T-cell (primary cell): ENCODE measurements around the gene NCOA7. TPM values are rescaled to one million over a fixed set of nuclear protein-coding genes. Genes with fewer than 3 reads are reported as not detected.
"Not testable (repeated sequence)": the region's sequence is repeated elsewhere in the genome, so short reads cannot be mapped to it uniquely, and the experiment has no call there.

Experiments used
- ATAC-seq, 4 experiments: fragments of 200-7000 bp in 3 of 4; fragments of 150-1000 bp in 1 of 4; cut with Tn5 transposase; replicated peaks in 1 of 4; 1 replicate in 3 of 4; 2 replicates in 1 of 4; pipeline ENCODE4 v1.10.0; 2021; ENCODE audit warnings: moderate library complexity in 3 of 4, mild to moderate bottlenecking in 2 of 4, moderate number of reproducible peaks in 1 of 4
- CTCF ChIA-PET, 2 donors: fragments of 300-600 bp; sonication (Branson Sonifier 250); formaldehyde crosslinking; loops; one replicate each; lab custom pipeline; 2022; ENCODE audit warnings: antibody characterized with exemption in 2 of 2; lab: Charles Lee
- POLR2A ChIA-PET, 2 donors: fragments of 300-600 bp; sonication (Branson Sonifier 250); formaldehyde crosslinking; loops; one replicate each; lab custom pipeline; 2022; ENCODE audit warnings: antibody characterized with exemption in 2 of 2; lab: Charles Lee
- DNase-seq, 35 experiments: peaks; one replicate each; pipeline versions ENCODE4 v3.0.0 to v3.0.0-alpha.2; 2013 to 2023
- H3K27ac ChIP-seq: one replicate; pipeline ENCODE4 v1.5.1; 2013; ENCODE audit warnings: low read length
- H3K27me3 ChIP-seq, 2 experiments: replicated peaks in 1 of 2; 1 replicate in 1 of 2; 2 replicates in 1 of 2; pipeline versions ENCODE4 v1.6.1 to v1.7.0; 2013; ENCODE audit warnings: low read length in 1 of 2, mixed read lengths in 1 of 2; ENCODE audit not compliant: control insufficient read depth in 2 of 2, insufficient read depth in 2 of 2; ENCODE audit errors: extremely low read depth in 1 of 2
- H3K36me3 ChIP-seq, 2 donors: 1 replicate in 1 of 2; 2 replicates in 1 of 2; pipeline versions ENCODE4 v1.6.1 to v1.7.0; 2013; ENCODE audit warnings: low read length in 1 of 2; ENCODE audit not compliant: control insufficient read depth in 2 of 2, insufficient read depth in 1 of 2; ENCODE audit errors: extremely low read depth in 1 of 2
- H3K4me1 ChIP-seq, 2 experiments: 1 replicate in 1 of 2; 2 replicates in 1 of 2; pipeline versions ENCODE4 v1.6.1 to v1.7.0; 2013; ENCODE audit warnings: low read length in 2 of 2, mixed read lengths in 1 of 2; ENCODE audit not compliant: insufficient read depth in 2 of 2, control insufficient read depth in 1 of 2; ENCODE audit errors: extremely low read depth in 1 of 2
- H3K4me3 ChIP-seq, 2 donors: 1 replicate in 1 of 2; 2 replicates in 1 of 2; pipeline versions ENCODE4 v1.5.1 to v1.7.0; 2013; ENCODE audit warnings: mild to moderate bottlenecking in 2 of 2, low read length in 1 of 2, moderate library complexity in 1 of 2; ENCODE audit not compliant: control insufficient read depth in 1 of 2; ENCODE audit errors: extremely low read depth in 1 of 2
- H3K9me3 ChIP-seq: 2 replicates; pipeline ENCODE4 v1.7.0; 2013
- H3K27ac Mint-ChIP-seq, 2 donors: one replicate each; pipeline ENCODE4 v1.8.0; 2020 to 2021; ENCODE audit warnings: mild to moderate bottlenecking in 2 of 2, mixed read lengths in 2 of 2
- H3K27me3 Mint-ChIP-seq, 2 donors: one replicate each; pipeline ENCODE4 v1.8.0; 2021 to 2022; ENCODE audit warnings: mixed read lengths in 2 of 2
- H3K36me3 Mint-ChIP-seq: one replicate; pipeline ENCODE4 v1.8.0; 2021; ENCODE audit warnings: mixed read lengths
- H3K4me1 Mint-ChIP-seq, 3 donors: one replicate each; pipeline ENCODE4 v1.8.0; 2020 to 2022; ENCODE audit warnings: mixed read lengths in 3 of 3, mild to moderate bottlenecking in 1 of 3
- H3K4me3 Mint-ChIP-seq, 3 donors: one replicate each; pipeline ENCODE4 v1.8.0; 2020 to 2022; ENCODE audit warnings: mild to moderate bottlenecking in 3 of 3, mixed read lengths in 3 of 3, moderate library complexity in 3 of 3
- H3K9me3 Mint-ChIP-seq, 3 donors: one replicate each; pipeline ENCODE4 v1.8.0; 2020 to 2022; ENCODE audit warnings: mixed read lengths in 3 of 3
- WGBS: methylation state at CpG from one replicate; pipeline ENCODE4 v1.1.5; 2013; ENCODE audit warnings: missing lambda C conversion rate; ENCODE audit not compliant: insufficient coverage; 5-methylcytosine and 5-hydroxymethylcytosine counted together
- total RNA-seq, 35 experiments: library from RNA in 6 of 35; stranded (reverse) in 6 of 35; fragments of 120-200 nt in 1 of 35; gene quantifications; one replicate each; pipeline versions ENCODE4 v1.2.1 to v1.2.4 and lab custom pipeline; 2013 to 2026

The NCOA7 gene
- total RNA-seq, 5 donors from 2014 or later (not counting 1 experiment from before 2014, with no cell fraction given) = 40.3 to 51.6 (median 46.4) TPM

DNA sequence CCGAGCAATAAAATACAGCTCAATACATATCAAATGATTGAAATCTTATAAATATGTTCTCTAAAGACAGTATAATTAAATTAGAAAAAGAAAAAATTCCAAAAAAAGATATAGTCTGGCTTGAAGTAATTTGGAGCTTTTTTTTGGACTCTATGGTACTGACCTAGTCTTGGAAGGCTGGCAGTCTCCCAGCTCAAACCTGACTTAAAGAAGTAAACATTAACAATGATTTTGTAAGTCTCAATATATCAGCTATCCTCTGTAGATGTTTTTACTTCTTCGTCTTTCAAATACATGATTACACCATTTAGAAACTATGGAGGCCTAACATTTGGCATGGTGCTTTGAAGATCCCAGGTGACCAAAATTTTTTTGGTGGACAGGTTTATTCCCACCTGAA is 180.0 kb downstream of the NCOA7 start:
- peaks cover 25 to 31% (median 28%) of the 10 kb centered on the region in 3 donors for H3K4me1 Mint-ChIP-seq
- H3K36me3 Mint-ChIP-seq = peaks cover 39% of the 10 kb centered on the region
- H3K27me3 Mint-ChIP-seq = no peaks in the 10 kb centered on the region
- no peak for ATAC-seq
- H3K4me3 ChIP-seq = no peak overlapping the region
- no CpG with 5 or more reads among the region's 2 CpGs for WGBS
- no peaks in the 10 kb centered on the region for H3K9me3 Mint-ChIP-seq
- ChIA-PET POLR2A (interaction anchor here (0.5 to 1.0 kb wide), 3 partner anchors 20 to 182 kb away, joined by 3 to 4 read pairs (median 3); no protein-coding TSS in a partner anchor), CTCF (interaction anchor here (0.5 to 2.4 kb wide), 9 partner anchors 9 to 780 kb away, joined by 3 to 29 read pairs (median 4); partner anchors contain the start of gene HINT3 (in 1 of the 2))
- H3K4me1 ChIP-seq = peaks cover 0 to 2% of the 10 kb centered on the region in 2 experiments
- no peaks in the 10 kb centered on the region for H3K27me3 ChIP-seq
- H3K4me3 Mint-ChIP-seq = no peak overlapping the region
- no peak for DNase-seq
- no peaks in the 10 kb centered on the region for H3K9me3 ChIP-seq
- H3K27ac Mint-ChIP-seq = peak overlapping the region; percentile 46 to 69
- H3K27ac ChIP-seq = no peak overlapping the region
- peaks cover 0 to 32% of the 10 kb centered on the region in 2 donors for H3K36me3 ChIP-seq

DNA sequence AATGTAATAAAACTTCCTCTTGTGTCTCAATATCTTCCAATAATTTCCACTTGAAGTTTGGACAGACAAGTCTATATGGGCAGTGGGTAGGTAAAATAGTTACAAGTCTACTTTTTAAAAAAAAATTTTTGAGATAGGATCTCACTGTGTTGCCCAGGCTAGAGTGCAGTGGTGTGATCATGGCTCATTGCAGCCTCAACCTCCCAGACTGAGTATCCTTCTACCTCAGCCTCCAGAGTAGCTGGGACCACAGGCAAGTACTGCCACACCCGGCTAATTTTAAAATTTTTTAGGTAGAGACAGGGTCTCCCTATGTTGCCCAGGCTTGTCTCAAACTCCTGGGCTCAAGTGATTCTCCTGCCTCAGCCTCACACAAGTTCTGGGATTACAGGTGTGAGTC is 181.7 kb downstream of the NCOA7 start:
- WGBS = no CpG with 5 or more reads among the region's 1 CpG
- H3K4me3 ChIP-seq, H3K27ac Mint-ChIP-seq, H3K27ac ChIP-seq, H3K9me3 ChIP-seq, H3K9me3 Mint-ChIP-seq, H3K4me3 Mint-ChIP-seq, H3K4me1 ChIP-seq, POLR2A ChIA-PET, ATAC-seq, DNase-seq, CTCF ChIA-PET, H3K27me3 Mint-ChIP-seq, H3K27me3 ChIP-seq: not testable (repeated sequence)
- H3K36me3 ChIP-seq = peaks cover 0 to 32% of the 10 kb centered on the region in 2 donors
- H3K36me3 Mint-ChIP-seq = peaks cover 39% of the 10 kb centered on the region
- H3K4me1 Mint-ChIP-seq = peaks cover 25 to 27% (median 25%) of the 10 kb centered on the region in 3 donors

DNA sequence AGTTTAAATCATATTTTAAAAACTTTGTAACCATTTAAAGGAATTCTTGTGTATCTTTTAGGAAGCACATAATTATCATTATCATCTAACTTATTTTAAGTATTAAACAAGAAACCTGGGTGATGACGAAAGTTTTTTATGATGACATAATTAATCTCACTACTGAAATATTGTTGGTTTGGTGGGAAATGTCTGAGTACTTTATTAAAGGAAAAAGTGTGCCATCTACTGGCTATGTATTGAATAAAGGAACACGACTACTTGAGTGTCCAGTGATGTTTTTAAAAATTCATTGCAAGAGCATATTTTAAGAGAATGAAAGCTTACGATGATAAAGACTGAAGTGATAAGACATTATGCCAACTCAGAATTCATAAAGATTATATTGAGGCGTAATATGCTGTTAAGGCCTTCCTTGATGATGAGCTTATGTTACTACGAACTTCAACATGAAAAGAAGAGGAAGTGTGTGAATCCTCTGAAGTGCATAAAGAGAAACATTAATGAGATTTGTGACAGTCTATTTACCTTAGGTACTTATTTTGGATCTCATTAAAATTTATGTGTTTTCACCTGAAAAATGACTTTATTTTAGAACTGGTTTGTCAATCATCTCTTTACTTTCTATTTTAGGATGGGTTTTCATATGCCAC is 183.6 kb downstream of the NCOA7 start:
- Histone ChIP-seq H3K27ac (no peak overlapping the region), H3K36me3 (peaks cover 0 to 31% of the 10 kb centered on the region in 2 donors), H3K9me3 (no peaks in the 10 kb centered on the region), H3K27me3 (no peaks in the 10 kb centered on the region), H3K4me1 (peaks cover 0 to 2% of the 10 kb centered on the region in 2 experiments), H3K4me3 (no peak overlapping the region)
- Mint-ChIP-seq H3K27me3 (no peaks in the 10 kb centered on the region), H3K4me1 (peaks cover 11 to 12% (median 11%) of the 10 kb centered on the region in 3 donors), H3K4me3 (no peak overlapping the region), H3K27ac (no peak overlapping the region), H3K9me3 (no peaks in the 10 kb centered on the region), H3K36me3 (peaks cover 22% of the 10 kb centered on the region)
- POLR2A ChIA-PET = interaction anchor here (0.6 to 1.3 kb wide), 5 partner anchors 9 to 814 kb away, joined by 3 to 13 read pairs (median 4); no protein-coding TSS in a partner anchor
- DNase-seq = peak in 1 of 35 experiments; percentile 63
- ATAC-seq = peak in 2 of 4 experiments; percentile 47 to 63
- WGBS = 23% methylated on average over 4 of the region's 5 CpGs
- CTCF ChIA-PET = interaction anchor here (0.5 to 2.2 kb wide), 27 partner anchors 9 to 664 kb away, joined by 3 to 21 read pairs (median 5); partner anchors contain the start of genes HINT3 (in 2 of the 2), NCOA7 (in 2 of the 2) and TRMT11 (in 2 of the 2)

DNA sequence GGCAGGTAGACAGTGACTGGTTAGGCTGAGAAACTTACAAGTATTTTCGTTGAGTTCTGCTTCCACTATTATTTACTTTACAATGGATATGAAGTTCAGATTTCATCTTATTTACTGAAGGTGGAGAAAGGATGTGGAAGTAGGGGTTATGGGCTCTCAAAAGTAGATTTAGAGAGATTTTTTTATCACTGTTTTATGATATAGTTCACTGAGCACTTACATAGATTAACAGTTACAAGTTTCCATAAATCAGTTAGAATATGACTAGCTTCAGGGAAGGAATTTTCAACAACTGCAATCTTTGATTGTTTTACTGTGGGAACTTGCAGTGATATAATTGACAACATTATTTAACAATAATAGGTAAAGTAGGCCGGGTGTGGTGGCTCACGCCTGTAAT is 188.3 kb downstream of the NCOA7 start:
- DNase-seq (no peak), ATAC-seq (no peak)
- H3K27ac Mint-ChIP-seq = no peak overlapping the region
- Histone ChIP-seq H3K4me3 (no peak overlapping the region), H3K27me3 (no peaks in the 10 kb centered on the region), H3K27ac (no peak overlapping the region), H3K4me1 (peaks cover 0 to 2% of the 10 kb centered on the region in 2 experiments), H3K9me3 (no peaks in the 10 kb centered on the region), H3K36me3 (peaks cover 0 to 18% of the 10 kb centered on the region in 2 donors)
- peaks cover 4 to 6% (median 5%) of the 10 kb centered on the region in 3 donors for H3K4me1 Mint-ChIP-seq
- ChIA-PET POLR2A (no interaction called here), CTCF (no interaction called here)
- no CpG with 5 or more reads among the region's 3 CpGs for WGBS
- no peaks in the 10 kb centered on the region for H3K27me3 Mint-ChIP-seq
- H3K9me3 Mint-ChIP-seq = no peaks in the 10 kb centered on the region
- no peak overlapping the region for H3K4me3 Mint-ChIP-seq
- H3K36me3 Mint-ChIP-seq = peaks cover 12% of the 10 kb centered on the region

Other genes starting within 250 kb of the NCOA7 start
- gene HEY2, start 41.3 kb upstream of the NCOA7 start, total RNA-seq = under 1 TPM in 4 of 5 donors, not detected in 1; 0.16 to 0.32 (median 0.24) TPM
- gene HINT3, start 165.8 kb downstream of the NCOA7 start, total RNA-seq = 10 to 100 TPM in 3 of 5 donors, 1 to 10 TPM in 2; 8.5 to 11.7 (median 10.5) TPM
- gene TRMT11, start 195.6 kb downstream of the NCOA7 start, total RNA-seq = 10 to 100 TPM; 14.2 to 30.3 (median 21.6) TPM